Measurements from ENCODE around the gene TRPC1.
"Not testable (repeated sequence)": the region's sequence is repeated elsewhere in the genome, so short reads cannot be mapped to it uniquely, and the experiment has no call there.

GRCh38 chr3:142714882-142715281 is 9.0 kb upstream of the TRPC1 start:
- not testable (repeated sequence) for TF ChIP-seq CTCF, POLR2AphosphoS5 (IDR thresholded peaks at IDR 0.05)

Measured in gastroesophageal sphincter (tissue), 3 donors.